Coronary artery (tissue), 2 donors: ENCODE data around the gene AHI1.

Experiments used
- DNase-seq: peaks from one replicate; pipeline ENCODE4 v3.0.0-alpha.2; 2017; ENCODE audit warnings: low spot score
- H3K27ac ChIP-seq, 2 donors: fragments of 200-600 bp; sonication (generic); one replicate each; pipeline ENCODE4 v1.5.1; 2016 to 2019
- H3K4me3 ChIP-seq: fragments of 200-600 bp; sonication (generic); 2 replicates; pipeline ENCODE4 v1.5.1; 2016; ENCODE audit warnings: mild to moderate bottlenecking, moderate library complexity
- TF ChIP-seq, protein P1 (sequence below): fragments of 200-600 bp; sonication (generic); IDR thresholded peaks from one replicate; pipeline ENCODE4 v1.5.1; 2019; ENCODE audit warnings: antibody characterized with exemption

AHI1 gene

DNA sequence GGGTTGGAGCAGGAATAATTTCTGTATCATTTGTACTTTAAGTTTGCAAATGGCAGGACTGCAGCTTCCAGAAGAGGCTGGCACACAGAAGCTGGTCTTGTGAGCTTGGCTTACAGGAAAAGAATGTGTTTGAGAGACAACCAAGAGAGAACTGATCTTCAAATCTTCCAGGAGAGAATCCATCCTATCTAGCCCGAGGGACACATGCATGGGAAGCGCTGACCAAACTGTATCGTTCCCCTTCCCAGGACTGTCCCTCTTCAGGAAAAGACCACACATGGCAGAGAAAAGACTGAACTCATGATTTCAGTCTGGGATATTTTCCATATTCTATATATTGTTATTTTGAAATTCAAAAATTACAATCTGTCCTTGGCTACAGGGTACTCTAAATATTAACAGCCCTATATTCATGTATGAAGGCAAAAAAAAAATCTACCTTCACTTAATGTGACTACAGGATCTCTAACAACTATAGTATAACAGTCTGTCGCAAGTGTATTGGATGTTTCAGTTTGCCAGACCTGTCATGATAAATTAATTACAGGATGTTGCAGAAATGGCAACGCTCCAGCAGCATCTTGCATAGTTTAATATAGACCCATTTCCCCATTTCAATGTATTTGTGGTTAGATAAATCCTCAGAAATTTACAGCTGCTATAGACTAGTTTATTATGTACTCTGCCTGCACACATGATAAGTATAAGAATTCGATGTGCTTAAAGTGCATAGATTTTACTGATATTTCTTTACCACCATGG is 217.0 kb downstream of the AHI1 start:
- TF ChIP-seq, protein P1, sequence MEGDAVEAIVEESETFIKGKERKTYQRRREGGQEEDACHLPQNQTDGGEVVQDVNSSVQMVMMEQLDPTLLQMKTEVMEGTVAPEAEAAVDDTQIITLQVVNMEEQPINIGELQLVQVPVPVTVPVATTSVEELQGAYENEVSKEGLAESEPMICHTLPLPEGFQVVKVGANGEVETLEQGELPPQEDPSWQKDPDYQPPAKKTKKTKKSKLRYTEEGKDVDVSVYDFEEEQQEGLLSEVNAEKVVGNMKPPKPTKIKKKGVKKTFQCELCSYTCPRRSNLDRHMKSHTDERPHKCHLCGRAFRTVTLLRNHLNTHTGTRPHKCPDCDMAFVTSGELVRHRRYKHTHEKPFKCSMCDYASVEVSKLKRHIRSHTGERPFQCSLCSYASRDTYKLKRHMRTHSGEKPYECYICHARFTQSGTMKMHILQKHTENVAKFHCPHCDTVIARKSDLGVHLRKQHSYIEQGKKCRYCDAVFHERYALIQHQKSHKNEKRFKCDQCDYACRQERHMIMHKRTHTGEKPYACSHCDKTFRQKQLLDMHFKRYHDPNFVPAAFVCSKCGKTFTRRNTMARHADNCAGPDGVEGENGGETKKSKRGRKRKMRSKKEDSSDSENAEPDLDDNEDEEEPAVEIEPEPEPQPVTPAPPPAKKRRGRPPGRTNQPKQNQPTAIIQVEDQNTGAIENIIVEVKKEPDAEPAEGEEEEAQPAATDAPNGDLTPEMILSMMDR = no peak
- Histone ChIP-seq H3K4me3 (no peak overlapping the region), H3K27ac (no peak overlapping the region)
- no peak for DNase-seq

DNA sequence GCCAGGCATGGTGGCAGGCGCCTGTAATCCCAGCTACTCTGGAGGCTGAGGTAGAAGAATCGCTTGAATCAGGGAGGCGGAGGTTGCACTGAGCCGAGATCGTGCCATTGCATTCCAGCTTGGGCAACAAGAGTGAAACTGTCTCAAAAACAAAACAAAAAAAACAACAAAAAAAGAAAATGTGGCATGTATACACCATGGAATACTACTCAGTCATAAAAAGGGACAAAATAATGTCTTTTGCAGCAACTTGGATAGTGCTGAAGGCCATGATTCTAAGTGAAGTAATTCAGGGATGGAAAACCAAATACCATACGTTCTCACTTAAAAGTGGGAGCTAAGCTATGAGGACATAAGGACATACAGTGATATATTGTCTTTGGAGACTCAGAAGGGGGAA is 220.1 kb downstream of the AHI1 start:
- no peak for DNase-seq
- Histone ChIP-seq H3K27ac (no peak overlapping the region), H3K4me3 (no peak overlapping the region)
- TF ChIP-seq, protein P1 = no peak

- no peak overlapping the region for H3K4me3 ChIP-seq
- TF ChIP-seq, protein P1 = no peak
- H3K27ac ChIP-seq = no peak overlapping the region
- DNase-seq = no peak
These were observed 222.8 kb downstream of the AHI1 start for GRCh38 chr6:135274561-135275293.

GRCh38 chr6:135271626-135272025 is 225.9 kb downstream of the AHI1 start:
- Histone ChIP-seq H3K27ac (no peak overlapping the region), H3K4me3 (no peak overlapping the region)
- TF ChIP-seq, protein P1 = no peak
- DNase-seq = no peak

- no peak for DNase-seq
- Histone ChIP-seq H3K4me3 (no peak overlapping the region), H3K27ac (no peak overlapping the region)
- TF ChIP-seq, protein P1 = no peak
These were observed 226.6 kb downstream of the AHI1 start for GRCh38 chr6:135270676-135271536.

GRCh38 chr6:135269481-135269891 is 228.1 kb downstream of the AHI1 start:
- H3K27ac ChIP-seq = no peak overlapping the region

More at GRCh38 chr6:135269481-135269891, 228.1 kb downstream of the AHI1 start:
- DNase-seq = no peak
- TF ChIP-seq, protein P1 = no peak
- H3K4me3 ChIP-seq = no peak overlapping the region
